HG03139 (cell line): ENCODE results near the gene ZBTB46.

Source experiments
- ATAC-seq: cut with Tn5 transposase; IDR thresholded peaks from one replicate; pipeline ENCODE4 v1.9.1; 2021; ENCODE audit not compliant: unreplicated experiment

Gene ZBTB46

DNA sequence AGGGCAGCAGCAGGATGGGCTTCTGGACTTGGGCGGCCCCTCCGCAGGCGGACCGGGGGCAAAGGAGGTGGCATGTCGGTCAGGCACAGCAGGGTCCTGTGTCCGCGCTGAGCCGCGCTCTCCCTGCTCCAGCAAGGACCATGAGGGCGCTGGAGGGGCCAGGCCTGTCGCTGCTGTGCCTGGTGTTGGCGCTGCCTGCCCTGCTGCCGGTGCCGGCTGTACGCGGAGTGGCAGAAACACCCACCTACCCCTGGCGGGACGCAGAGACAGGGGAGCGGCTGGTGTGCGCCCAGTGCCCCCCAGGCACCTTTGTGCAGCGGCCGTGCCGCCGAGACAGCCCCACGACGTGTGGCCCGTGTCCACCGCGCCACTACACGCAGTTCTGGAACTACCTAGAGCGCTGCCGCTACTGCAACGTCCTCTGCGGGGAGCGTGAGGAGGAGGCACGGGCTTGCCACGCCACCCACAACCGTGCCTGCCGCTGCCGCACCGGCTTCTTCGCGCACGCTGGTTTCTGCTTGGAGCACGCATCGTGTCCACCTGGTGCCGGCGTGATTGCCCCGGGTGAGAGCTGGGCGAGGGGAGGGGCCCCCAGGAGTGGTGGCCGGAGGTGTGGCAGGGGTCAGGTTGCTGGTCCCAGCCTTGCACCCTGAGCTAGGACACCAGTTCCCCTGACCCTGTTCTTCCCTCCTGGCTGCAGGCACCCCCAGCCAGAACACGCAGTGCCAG lies 134.3 kb downstream of the ZBTB46 start, which contains the start of gene TNFRSF6B:
TSS of gene TNFRSF6B (plus strand) at position 25 of the 729 bp plus-strand sequence. CDS start at position 141, 116 bp downstream.
- no peak for ATAC-seq

DNA sequence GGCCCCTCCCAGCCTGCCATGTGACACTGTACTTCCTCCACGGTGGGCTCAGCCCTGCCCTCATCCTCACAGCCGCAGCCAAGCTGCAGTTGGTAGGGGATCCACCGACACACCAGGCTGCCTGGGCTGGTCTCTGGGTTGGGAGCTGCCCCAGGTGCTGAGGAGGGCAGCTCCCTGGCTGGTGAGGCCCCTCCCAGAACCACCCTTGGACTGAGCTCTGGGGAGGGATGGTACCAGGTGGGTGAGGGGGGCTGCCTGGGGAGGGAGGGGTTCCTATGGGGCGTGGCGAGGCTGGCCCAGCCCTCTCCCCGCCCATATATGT lies 134.8 kb downstream of the ZBTB46 start:
- no peak for ATAC-seq

DNA sequence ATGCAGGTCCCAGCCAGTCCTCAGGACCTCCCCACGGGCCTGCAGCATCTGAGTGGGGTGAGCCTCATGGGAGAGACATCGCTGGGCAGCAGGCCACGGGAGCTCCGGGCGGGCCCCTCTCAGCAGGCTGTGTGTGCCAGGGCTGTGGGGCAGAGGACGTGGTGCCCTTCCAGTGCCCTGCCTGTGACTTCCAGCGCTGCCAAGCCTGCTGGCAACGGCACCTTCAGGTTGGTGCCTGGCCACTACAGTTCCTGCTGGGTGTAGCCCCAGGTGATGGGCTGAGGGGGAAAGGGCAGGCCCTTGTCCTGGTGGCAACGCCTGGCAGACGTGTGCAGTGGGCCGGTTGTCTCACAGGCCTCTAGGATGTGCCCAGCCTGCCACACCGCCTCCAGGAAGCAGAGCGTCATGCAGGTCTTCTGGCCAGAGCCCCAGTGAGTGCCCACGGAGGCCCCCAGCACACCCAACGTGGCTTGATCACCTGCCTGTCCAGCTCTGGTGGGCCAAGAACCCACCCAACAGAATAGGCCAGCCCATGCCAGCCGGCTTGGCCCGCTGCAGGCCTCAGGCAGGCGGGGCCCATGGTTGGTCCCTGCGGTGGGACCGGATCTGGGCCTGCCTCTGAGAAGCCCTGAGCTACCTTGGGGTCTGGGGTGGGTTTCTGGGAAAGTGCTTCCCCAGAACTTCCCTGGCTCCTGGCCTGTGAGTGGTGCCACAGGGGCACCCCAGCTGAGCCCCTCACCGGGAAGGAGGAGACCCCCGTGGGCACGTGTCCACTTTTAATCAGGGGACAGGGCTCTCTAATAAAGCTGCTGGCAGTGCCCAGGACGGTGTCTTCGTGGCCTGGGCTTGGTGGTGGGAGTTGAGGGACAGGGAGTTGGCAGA lies 135.4 kb downstream of the ZBTB46 start:
- ATAC-seq: no peak

DNA sequence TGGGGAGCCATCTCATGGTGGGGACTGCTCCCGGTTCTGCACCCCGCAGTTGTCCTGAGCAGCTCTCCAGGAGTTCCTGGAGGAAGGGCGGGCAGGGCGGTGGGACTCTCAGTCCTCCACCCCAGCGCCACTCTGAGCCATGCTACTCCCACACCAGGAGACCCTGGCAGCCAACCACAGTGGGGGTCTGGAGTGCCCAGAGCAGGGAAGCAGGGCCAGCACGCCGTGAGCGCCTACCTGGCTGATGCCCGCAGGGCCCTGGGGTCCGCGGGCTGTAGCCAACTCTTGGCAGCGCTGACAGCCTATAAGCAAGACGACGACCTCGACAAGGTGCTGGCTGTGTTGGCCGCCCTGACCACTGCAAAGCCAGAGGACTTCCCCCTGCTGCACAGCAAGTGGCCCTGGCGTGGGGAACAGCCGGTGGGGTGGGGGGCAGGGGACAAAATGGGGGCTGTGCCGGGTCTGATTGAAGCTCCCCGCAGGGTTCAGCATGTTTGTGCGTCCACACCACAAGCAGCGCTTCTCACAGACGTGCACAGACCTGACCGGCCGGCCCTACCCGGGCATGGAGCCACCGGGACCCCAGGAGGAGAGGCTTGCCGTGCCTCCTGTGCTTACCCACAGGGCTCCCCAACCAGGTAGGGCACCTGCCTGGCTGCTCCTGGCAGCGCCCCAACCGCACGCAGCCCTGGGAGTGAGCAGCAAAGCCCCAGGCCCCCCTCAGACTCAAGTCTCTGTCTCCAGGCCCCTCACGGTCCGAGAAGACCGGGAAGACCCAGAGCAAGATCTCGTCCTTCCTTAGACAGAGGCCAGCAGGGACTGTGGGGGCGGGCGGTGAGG lies 136.3 kb downstream of the ZBTB46 start:
- ATAC-seq: no peak

DNA sequence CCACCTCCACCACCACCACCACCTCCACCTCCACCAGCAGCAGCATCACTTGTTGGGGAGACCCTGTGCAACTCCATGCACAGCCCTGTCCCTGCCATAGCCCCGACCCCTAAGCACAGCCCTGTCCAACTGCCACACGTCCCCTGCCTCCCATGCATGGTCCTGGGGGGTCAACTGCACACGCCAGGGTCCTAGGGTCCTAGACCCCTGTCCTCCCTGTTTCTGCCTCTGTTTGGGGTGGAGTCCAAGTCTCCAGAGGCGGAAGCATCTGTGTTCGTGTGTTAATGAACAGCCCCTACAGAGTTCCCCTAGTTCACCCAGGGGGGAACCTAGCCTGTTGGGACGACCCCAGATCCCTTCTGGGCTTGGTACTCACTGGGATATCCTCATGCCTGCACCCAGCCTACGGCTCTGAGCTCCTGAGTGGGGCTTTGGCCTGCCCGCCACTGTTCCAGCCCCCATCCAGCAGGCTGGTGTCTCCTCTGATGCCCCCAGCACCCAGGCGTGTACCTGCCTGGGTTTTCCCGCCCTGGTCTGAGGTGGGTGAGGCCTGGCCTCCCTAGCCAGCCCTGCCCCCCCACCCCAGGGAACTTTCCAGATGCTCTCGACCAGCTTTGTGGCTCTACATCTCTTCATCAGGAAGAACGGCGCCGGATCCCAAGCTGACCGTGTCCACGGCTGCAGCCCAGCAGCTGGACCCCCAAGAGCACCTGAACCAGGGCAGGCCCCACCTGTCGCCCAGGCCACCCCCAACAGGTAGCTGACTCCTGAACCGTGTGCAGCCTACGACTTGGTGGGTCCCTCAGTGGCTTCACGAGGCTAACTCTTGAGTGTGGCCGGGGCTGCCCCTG lies 137.1 kb downstream of the ZBTB46 start:
- ATAC-seq: no peak
